WTC11 (cell line): Measurements from ENCODE around the gene MAP6. TPM values are rescaled to one million over a fixed set of nuclear protein-coding genes. Genes with fewer than 3 reads are reported as not detected.

Experiments
- ATAC-seq: fragments of 200-7000 bp; cut with Tn5 transposase; 2 replicates; pipeline ENCODE4 v1.10.0; 2021; ENCODE audit warnings: mild to moderate bottlenecking, moderate library complexity
- CTCF ChIA-PET: fragments of 300-600 bp; sonication (Branson Sonifier 250); formaldehyde crosslinking; loops from one replicate; lab custom pipeline; 2021; ENCODE audit warnings: antibody characterized with exemption; lab: Charles Lee
- POLR2A ChIA-PET: fragments of 350-600 bp; sonication (Branson Sonifier 250); formaldehyde crosslinking; loops from one replicate; lab custom pipeline; 2021; ENCODE audit warnings: antibody characterized with exemption; lab: Charles Lee
- DNase-seq: peaks from one replicate; pipeline ENCODE4 v3.0.0; 2021; ENCODE audit warnings: low spot score
- H3K27ac Mint-ChIP-seq: 2 replicates; pipeline ENCODE4 v1.8.0; 2021; ENCODE audit warnings: mixed read lengths
- H3K27me3 Mint-ChIP-seq: 2 replicates; pipeline ENCODE4 v1.8.0; 2021; ENCODE audit warnings: low read depth, mild to moderate bottlenecking, moderate library complexity, mixed read lengths
- H3K36me3 Mint-ChIP-seq: 2 replicates; pipeline ENCODE4 v1.8.0; 2021; ENCODE audit warnings: mixed read lengths
- H3K4me1 Mint-ChIP-seq: 2 replicates; pipeline ENCODE4 v1.8.0; 2022; ENCODE audit warnings: mixed read lengths
- H3K4me3 Mint-ChIP-seq: 2 replicates; pipeline ENCODE4 v1.8.0; 2021; ENCODE audit warnings: mild to moderate bottlenecking, moderate library complexity, mixed read lengths
- H3K9me3 Mint-ChIP-seq: 2 replicates; pipeline ENCODE4 v1.8.0; 2021; ENCODE audit warnings: mixed read lengths
- EMX1 ChIP-seq: fragments of 250-450 bp; sonication (Bioruptor Pico); IDR thresholded peaks from 2 replicates; pipeline ENCODE4 v1.8.0; 2021; ENCODE audit warnings: mild to moderate bottlenecking
- FOXK1 ChIP-seq: sonication (generic); formaldehyde crosslinking; IDR thresholded peaks from 2 replicates; pipeline ENCODE4 v1.8.0; 2022; ENCODE audit warnings: mild to moderate bottlenecking, moderate library complexity, missing genetic modification reagents
- FOXP1 ChIP-seq: sonication (generic); formaldehyde crosslinking; IDR thresholded peaks from 2 replicates; pipeline ENCODE4 v1.8.0; 2022; ENCODE audit warnings: missing genetic modification reagents, mild to moderate bottlenecking, moderate library complexity, borderline replicate concordance
- NFE2L1 ChIP-seq: sonication (generic); formaldehyde crosslinking; IDR thresholded peaks from 2 replicates; pipeline ENCODE4 v1.8.1; 2023; ENCODE audit warnings: missing genetic modification reagents
- NFYB ChIP-seq: sonication (generic); formaldehyde crosslinking; conservative IDR thresholded peaks from 2 replicates; pipeline ENCODE4 v1.8.0; 2022; ENCODE audit warnings: low read depth, missing genetic modification reagents
- PRRX2 ChIP-seq: fragments of 250-450 bp; sonication (Bioruptor Pico); IDR thresholded peaks from 2 replicates; pipeline ENCODE4 v1.8.0; 2021; ENCODE audit warnings: mild to moderate bottlenecking
- TP53 ChIP-seq: sonication (generic); formaldehyde crosslinking; IDR thresholded peaks from 2 replicates; pipeline ENCODE4 v1.8.1; 2023; ENCODE audit warnings: mild to moderate bottlenecking, missing genetic modification reagents
- ZBTB21 ChIP-seq: sonication (generic); formaldehyde crosslinking; IDR thresholded peaks from 2 replicates; pipeline ENCODE4 v1.8.1; 2023; ENCODE audit warnings: mild to moderate bottlenecking, missing genetic modification reagents, borderline replicate concordance
- ZNF121 ChIP-seq: sonication (generic); formaldehyde crosslinking; IDR thresholded peaks from 2 replicates; pipeline ENCODE4 v1.8.0; 2023; ENCODE audit warnings: missing genetic modification reagents
- ZNF281 ChIP-seq: sonication (generic); formaldehyde crosslinking; IDR thresholded peaks from 2 replicates; pipeline ENCODE4 v1.8.0; 2023; ENCODE audit warnings: mild to moderate bottlenecking, missing genetic modification reagents
- ZNF317 ChIP-seq: sonication (generic); formaldehyde crosslinking; IDR thresholded peaks from 2 replicates; pipeline ENCODE4 v1.8.1; 2023; ENCODE audit warnings: low read depth, mild to moderate bottlenecking, moderate library complexity, missing genetic modification reagents, borderline replicate concordance
- ZNF671 ChIP-seq: fragments of 250-450 bp; sonication (Bioruptor Pico); IDR thresholded peaks from 2 replicates; pipeline ENCODE4 v1.8.0; 2021; ENCODE audit warnings: mild to moderate bottlenecking
- total RNA-seq: library from RNA; stranded (reverse); gene quantifications from 3 replicates; pipeline ENCODE4 v1.2.3, GENCODE V29; 2021
- TF ChIP-seq, protein P1 (sequence below): sonication (generic); formaldehyde crosslinking; IDR thresholded peaks from 2 replicates; pipeline ENCODE4 v1.8.1; 2023; ENCODE audit warnings: mild to moderate bottlenecking, missing genetic modification reagents, moderate library complexity
- TF ChIP-seq, protein P2 (sequence below): sonication (generic); formaldehyde crosslinking; IDR thresholded peaks from 2 replicates; pipeline ENCODE4 v1.8.1; 2023; ENCODE audit warnings: mild to moderate bottlenecking, moderate library complexity, missing genetic modification reagents
- TF ChIP-seq, protein P3 (sequence below): sonication (generic); formaldehyde crosslinking; IDR thresholded peaks from 2 replicates; pipeline ENCODE4 v1.8.1; 2022; ENCODE audit warnings: mild to moderate bottlenecking, missing genetic modification reagents, moderate library complexity, borderline replicate concordance

Gene MAP6
- total RNA-seq, 1 experiment from 2014 or later: 0.90 TPM

- Mint-ChIP-seq H3K9me3 (peaks cover 16% of the 10 kb centered on the region), H3K4me1 (no peaks in the 10 kb centered on the region), H3K4me3 (no peak overlapping the region), H3K27ac (no peak overlapping the region), H3K36me3 (peaks cover 8% of the 10 kb centered on the region; the same call in 1 of the 2 replicates), H3K27me3 (peaks cover 59% of the 10 kb centered on the region)
- DNase-seq (no peak), ATAC-seq (peak; percentile 62)
- TF ChIP-seq ZBTB21 (CRISPR knock-in tag): no peak
- POLR2A ChIA-PET: no interaction called here
- CTCF ChIA-PET: no interaction called here
Measured at GRCh38 chr11:75673977-75674582, 5.2 kb upstream of the MAP6 start.

- Mint-ChIP-seq H3K9me3 (no peaks in the 10 kb centered on the region), H3K27ac (no peak overlapping the region), H3K27me3 (peaks cover 85% of the 10 kb centered on the region), H3K4me3 (peak overlapping the region; percentile 77), H3K4me1 (peaks cover 31% of the 10 kb centered on the region), H3K36me3 (0 out of 2 replicates have a peak, but pooled peaks cover 3% of the 10 kb centered on the region)
- ATAC-seq: peak; percentile 20
- ChIA-PET POLR2A (no interaction called here), CTCF (interaction anchor here (0.8 to 1.7 kb wide), 7 partner anchors 38 to 84 kb away, joined by 3 to 9 read pairs (median 5); no protein-coding TSS in a partner anchor)
- DNase-seq: peak; percentile 74
- TF ChIP-seq PRRX2 (CRISPR knock-in tag): no peak
- no peak for TF ChIP-seq ZNF671
Measured at GRCh38 chr11:75667831-75668450, 897 bp downstream of the MAP6 start.

DNA sequence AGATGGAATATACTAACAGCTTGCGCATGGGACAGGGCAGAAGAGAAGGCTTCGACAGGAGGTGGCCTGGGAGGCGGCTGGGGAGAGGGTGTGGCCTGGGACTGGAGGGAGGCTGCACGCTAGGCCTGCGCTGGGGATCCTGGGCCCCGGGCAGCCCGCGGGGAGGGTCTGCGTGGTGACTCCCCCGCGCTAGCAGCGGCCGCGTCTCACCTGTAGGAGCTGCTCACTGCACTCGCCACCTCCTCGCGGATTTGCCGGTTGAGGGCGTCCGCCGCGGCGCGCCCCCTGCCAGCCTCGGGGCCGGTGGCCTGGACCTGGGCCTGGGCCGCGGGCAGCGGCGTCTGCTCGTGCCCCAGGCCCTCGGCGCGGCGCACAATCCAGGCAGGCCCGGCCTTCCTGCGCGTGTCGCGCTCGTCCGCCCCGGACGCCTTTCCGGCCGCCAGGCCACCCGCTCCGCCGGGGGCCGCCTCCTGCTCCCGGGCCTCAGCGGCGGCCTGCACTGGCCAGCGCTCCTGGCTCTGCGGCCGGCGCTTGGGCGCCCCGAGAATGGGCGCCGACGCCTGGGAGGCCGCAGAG lies 1.5 kb downstream of the MAP6 start:
- ChIA-PET CTCF (interaction anchor here (1.2 to 1.3 kb wide), 3 partner anchors 39 to 70 kb away, joined by 3 to 7 read pairs (median 5); no protein-coding TSS in a partner anchor), POLR2A (interaction anchor here (0.5 kb wide), 1 partner anchor 446 kb away, joined by 3 read pairs; no protein-coding TSS in a partner anchor)
- ATAC-seq (peak; percentile 67), DNase-seq (peak; percentile 59)
- no peak overlapping the region for H3K27ac Mint-ChIP-seq
- H3K9me3 Mint-ChIP-seq: no peaks in the 10 kb centered on the region
- H3K4me1 Mint-ChIP-seq: peaks cover 35% of the 10 kb centered on the region
- H3K27me3 Mint-ChIP-seq: peaks cover 79% of the 10 kb centered on the region
- peak overlapping the region; percentile 66 for H3K4me3 Mint-ChIP-seq
- TF ChIP-seq NFYB (CRISPR knock-in tag) (no peak), EMX1 (CRISPR knock-in tag) (no peak), FOXP1 (0 out of 2 replicates have a peak, but pooled peaks have one; percentile 25), FOXK1 (peak; percentile 42), ZNF121 (CRISPR knock-in tag) (peak; percentile 13; the same call in 1 of the 2 replicates), ZNF317 (CRISPR knock-in tag) (no peak), TP53 (0 out of 2 replicates have a peak, but pooled peaks have one; percentile 22), NFE2L1 (CRISPR knock-in tag) (peak; percentile 76; the same call in 1 of the 2 replicates), ZNF281 (CRISPR knock-in tag) (no peak)
- TF ChIP-seq, protein P1, sequence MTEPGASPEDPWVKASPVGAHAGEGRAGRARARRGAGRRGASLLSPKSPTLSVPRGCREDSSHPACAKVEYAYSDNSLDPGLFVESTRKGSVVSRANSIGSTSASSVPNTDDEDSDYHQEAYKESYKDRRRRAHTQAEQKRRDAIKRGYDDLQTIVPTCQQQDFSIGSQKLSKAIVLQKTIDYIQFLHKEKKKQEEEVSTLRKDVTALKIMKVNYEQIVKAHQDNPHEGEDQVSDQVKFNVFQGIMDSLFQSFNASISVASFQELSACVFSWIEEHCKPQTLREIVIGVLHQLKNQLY (CRISPR knock-in tag): no peak
- TF ChIP-seq, protein P2, sequence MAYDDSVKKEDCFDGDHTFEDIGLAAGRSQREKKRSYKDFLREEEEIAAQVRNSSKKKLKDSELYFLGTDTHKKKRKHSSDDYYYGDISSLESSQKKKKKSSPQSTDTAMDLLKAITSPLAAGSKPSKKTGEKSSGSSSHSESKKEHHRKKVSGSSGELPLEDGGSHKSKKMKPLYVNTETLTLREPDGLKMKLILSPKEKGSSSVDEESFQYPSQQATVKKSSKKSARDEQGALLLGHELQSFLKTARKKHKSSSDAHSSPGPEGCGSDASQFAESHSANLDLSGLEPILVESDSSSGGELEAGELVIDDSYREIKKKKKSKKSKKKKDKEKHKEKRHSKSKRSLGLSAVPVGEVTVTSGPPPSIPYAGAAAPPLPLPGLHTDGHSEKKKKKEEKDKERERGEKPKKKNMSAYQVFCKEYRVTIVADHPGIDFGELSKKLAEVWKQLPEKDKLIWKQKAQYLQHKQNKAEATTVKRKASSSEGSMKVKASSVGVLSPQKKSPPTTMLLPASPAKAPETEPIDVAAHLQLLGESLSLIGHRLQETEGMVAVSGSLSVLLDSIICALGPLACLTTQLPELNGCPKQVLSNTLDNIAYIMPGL: no peak
- TF ChIP-seq, protein P3, sequence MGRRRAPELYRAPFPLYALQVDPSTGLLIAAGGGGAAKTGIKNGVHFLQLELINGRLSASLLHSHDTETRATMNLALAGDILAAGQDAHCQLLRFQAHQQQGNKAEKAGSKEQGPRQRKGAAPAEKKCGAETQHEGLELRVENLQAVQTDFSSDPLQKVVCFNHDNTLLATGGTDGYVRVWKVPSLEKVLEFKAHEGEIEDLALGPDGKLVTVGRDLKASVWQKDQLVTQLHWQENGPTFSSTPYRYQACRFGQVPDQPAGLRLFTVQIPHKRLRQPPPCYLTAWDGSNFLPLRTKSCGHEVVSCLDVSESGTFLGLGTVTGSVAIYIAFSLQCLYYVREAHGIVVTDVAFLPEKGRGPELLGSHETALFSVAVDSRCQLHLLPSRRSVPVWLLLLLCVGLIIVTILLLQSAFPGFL (CRISPR knock-in tag): no peak
- TF ChIP-seq, all 79 proteins: peak for 5
- no peaks in the 10 kb centered on the region for H3K36me3 Mint-ChIP-seq
